Thyroid gland (tissue), 4 donors: ENCODE results near the gene ANO9.

Experiments used
- POLR2A ChIP-seq, 2 donors: fragments of 450-650 bp; IDR thresholded peaks; one replicate each; pipeline ENCODE4 v1.6.1; 2017; ENCODE audit warnings: antibody characterized with exemption in 2 of 2, mild to moderate bottlenecking in 2 of 2, moderate library complexity in 1 of 2
- TF ChIP-seq, protein P1 (sequence below), 6 experiments: fragments of 200-600 bp in 3 of 6; fragments of 450-650 bp in 3 of 6; sonication (generic) in 3 of 6; IDR thresholded peaks; one replicate each; pipeline ENCODE4 v1.5.1; 2016 to 2019; ENCODE audit warnings: antibody characterized with exemption in 6 of 6, mild to moderate bottlenecking in 2 of 6, inconsistent platforms in 1 of 6, moderate library complexity in 1 of 6

DNA sequence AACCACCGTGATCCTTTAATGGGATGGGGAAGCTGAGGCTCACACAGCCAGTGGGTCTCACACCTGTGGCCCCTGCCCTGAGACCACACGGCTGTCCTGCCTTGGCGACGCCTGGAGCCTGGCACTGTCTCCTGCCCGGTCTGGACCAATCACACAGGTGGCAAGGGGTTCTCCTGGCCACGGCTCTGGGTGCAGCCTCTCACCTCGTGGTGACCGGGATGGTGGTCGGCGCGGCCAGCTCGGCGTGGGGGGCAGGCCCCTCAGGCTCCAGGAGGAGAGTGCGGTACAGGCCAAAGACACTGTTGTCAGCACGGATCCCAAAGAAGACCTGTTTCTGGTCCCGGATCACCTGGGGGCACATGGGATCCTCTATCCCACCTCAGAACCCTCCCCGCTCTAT, 8.7 kb downstream of the ANO9 start:
- TF ChIP-seq, protein P1, sequence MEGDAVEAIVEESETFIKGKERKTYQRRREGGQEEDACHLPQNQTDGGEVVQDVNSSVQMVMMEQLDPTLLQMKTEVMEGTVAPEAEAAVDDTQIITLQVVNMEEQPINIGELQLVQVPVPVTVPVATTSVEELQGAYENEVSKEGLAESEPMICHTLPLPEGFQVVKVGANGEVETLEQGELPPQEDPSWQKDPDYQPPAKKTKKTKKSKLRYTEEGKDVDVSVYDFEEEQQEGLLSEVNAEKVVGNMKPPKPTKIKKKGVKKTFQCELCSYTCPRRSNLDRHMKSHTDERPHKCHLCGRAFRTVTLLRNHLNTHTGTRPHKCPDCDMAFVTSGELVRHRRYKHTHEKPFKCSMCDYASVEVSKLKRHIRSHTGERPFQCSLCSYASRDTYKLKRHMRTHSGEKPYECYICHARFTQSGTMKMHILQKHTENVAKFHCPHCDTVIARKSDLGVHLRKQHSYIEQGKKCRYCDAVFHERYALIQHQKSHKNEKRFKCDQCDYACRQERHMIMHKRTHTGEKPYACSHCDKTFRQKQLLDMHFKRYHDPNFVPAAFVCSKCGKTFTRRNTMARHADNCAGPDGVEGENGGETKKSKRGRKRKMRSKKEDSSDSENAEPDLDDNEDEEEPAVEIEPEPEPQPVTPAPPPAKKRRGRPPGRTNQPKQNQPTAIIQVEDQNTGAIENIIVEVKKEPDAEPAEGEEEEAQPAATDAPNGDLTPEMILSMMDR (IDR thresholded peaks at IDR 0.05) = no peak
- no peak for TF ChIP-seq POLR2A (IDR thresholded peaks at IDR 0.05)
